A673 (cell line): ENCODE measurements around the gene NME2.

ENCODE experiments used
- EZH2 ChIP-seq: fragments of 200-600 bp; sonication (generic); IDR thresholded peaks from 2 replicates; pipeline ENCODE4 v1.6.1; 2017; ENCODE audit warnings: borderline replicate concordance, low read depth, mild to moderate bottlenecking, mixed read lengths, antibody characterized with exemption, low read length; ENCODE audit not compliant: poor library complexity, severe bottlenecking
- TF ChIP-seq, protein P1 (sequence below): fragments of 300-800, 200-600 bp; sonication (generic); conservative IDR thresholded peaks from 2 replicates; pipeline ENCODE4 v1.5.1; 2017; ENCODE audit warnings: low read depth, mild to moderate bottlenecking, antibody characterized with exemption, low read length, moderate library complexity, mixed read lengths

DNA sequence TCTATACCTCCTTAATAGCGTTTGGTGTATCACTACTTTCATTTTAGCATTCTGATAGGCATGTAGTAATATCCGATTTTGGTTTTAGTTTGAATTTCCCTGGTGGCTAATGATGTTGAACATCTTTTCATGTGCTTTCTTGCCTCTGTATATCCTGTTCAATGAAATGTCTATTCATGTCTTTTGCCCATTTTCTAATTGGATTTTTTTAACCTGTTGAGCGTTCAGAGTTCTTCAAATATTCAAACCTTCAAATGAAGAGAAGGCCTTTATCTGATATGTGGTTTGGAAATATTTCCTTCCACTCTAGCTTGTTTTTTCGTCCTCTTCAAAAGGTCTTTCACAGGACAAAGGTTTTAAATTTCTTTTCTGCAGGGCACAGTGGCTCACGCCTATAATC lies 15.3 kb upstream of the NME2 start:
- TF ChIP-seq, protein P1, sequence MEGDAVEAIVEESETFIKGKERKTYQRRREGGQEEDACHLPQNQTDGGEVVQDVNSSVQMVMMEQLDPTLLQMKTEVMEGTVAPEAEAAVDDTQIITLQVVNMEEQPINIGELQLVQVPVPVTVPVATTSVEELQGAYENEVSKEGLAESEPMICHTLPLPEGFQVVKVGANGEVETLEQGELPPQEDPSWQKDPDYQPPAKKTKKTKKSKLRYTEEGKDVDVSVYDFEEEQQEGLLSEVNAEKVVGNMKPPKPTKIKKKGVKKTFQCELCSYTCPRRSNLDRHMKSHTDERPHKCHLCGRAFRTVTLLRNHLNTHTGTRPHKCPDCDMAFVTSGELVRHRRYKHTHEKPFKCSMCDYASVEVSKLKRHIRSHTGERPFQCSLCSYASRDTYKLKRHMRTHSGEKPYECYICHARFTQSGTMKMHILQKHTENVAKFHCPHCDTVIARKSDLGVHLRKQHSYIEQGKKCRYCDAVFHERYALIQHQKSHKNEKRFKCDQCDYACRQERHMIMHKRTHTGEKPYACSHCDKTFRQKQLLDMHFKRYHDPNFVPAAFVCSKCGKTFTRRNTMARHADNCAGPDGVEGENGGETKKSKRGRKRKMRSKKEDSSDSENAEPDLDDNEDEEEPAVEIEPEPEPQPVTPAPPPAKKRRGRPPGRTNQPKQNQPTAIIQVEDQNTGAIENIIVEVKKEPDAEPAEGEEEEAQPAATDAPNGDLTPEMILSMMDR = no peak
- TF ChIP-seq EZH2 = no peak
